ENCODE measurements around the gene CLCN6.

The CLCN6 gene

DNA sequence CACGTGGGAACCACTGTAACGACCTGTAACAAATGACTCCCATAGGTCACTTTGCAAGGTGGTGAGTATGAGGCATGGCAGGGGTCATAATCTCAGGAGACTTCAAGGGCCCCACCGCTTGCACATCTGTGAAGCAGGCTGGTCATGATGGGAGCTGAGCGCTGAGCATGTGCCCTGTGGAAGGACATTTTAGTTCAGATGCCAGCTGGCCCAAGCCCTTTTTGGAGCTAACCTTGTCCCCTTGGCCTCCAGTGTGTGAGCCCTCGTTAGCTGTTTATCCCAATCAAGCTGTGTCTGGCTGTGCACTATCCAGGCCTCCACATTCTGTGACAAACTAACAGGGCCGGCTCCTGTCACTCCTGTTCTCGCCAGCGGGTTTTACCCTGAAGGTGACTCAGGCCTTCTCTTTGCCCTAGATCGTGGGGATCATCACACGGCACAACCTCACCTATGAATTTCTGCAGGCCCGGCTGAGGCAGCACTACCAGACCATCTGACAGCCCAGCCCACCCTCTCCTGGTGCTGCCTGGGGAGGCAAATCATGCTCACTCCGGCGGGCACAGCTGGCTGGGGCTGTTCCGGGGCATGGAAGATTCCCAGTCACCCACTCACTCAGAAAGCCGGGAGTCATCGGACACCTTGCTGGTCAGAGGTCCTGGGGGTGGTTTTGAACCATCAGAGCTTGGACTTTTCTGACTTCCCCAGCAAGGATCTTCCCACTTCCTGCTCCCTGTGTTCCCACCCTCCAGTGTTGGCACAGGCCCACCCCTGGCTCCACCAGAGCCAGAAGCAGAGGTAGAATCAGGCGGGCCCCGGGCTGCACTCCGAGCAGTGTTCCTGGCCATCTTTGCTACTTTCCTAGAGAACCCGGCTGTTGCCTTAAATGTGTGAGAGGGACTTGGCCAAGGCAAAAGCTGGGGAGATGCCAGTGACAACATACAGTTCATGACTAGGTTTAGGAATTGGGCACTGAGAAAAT lies 34.0 kb downstream of the CLCN6 start:
- no peak for DNase-seq (ENCODE audit: insufficient read length, low spot score)
- TF ChIP-seq, protein P1, sequence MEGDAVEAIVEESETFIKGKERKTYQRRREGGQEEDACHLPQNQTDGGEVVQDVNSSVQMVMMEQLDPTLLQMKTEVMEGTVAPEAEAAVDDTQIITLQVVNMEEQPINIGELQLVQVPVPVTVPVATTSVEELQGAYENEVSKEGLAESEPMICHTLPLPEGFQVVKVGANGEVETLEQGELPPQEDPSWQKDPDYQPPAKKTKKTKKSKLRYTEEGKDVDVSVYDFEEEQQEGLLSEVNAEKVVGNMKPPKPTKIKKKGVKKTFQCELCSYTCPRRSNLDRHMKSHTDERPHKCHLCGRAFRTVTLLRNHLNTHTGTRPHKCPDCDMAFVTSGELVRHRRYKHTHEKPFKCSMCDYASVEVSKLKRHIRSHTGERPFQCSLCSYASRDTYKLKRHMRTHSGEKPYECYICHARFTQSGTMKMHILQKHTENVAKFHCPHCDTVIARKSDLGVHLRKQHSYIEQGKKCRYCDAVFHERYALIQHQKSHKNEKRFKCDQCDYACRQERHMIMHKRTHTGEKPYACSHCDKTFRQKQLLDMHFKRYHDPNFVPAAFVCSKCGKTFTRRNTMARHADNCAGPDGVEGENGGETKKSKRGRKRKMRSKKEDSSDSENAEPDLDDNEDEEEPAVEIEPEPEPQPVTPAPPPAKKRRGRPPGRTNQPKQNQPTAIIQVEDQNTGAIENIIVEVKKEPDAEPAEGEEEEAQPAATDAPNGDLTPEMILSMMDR (IDR thresholded peaks at IDR 0.05; ENCODE audit: insufficient read depth, missing control alignments), result no peak
- no peak for FAIRE-seq

DNA sequence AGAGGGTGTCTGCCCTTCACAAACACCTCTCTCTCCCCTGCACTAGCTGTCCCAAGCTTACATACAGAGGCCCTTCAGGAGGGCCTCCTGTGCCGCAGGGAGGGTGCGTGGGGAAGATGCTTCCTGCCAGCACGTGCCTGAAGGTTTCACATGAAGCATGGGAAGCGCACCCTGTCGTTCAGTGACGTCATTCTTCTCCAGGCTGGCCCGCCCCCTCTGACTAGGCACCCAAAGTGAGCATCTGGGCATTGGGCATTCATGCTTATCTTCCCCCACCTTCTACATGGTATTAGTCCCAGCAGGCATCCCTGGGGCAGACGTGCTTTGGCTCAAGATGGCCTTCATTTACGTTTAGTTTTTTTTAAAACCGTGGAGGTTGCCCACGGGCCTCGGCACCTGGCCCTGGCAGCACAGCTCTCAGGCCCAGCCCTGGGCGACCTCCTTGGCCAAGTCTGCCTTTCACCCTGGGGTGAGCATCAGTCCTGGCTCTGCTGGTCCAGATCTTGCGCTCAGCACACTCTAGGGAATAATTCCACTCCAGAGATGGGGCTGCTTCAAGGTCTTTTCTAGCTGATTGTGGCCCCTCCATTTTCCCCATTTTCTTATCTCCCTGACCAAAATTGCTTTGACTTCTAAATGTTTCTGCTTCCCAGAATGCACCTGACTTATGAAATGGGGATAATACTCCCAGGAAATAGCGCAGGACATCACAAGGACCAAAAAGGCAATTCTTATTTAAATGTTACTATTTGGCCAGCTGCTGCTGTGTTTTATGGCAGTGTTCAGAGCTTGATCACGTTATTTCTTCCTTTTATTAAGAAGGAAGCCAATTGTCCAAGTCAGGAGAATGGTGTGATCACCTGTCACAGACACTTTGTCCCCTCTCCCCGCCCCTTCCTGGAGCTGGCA lies 35.5 kb downstream of the CLCN6 start:
- FAIRE-seq, result no peak
- DNase-seq (ENCODE audit: insufficient read length, low spot score), result no peak
- TF ChIP-seq, protein P1 (IDR thresholded peaks at IDR 0.05; ENCODE audit: insufficient read depth, missing control alignments), result no peak

- FAIRE-seq, result no peak
- TF ChIP-seq, protein P1 (IDR thresholded peaks at IDR 0.05; ENCODE audit: insufficient read depth, missing control alignments), result no peak
- DNase-seq (ENCODE audit: insufficient read length, low spot score), result no peak
Measured at GRCh38 chr1:11842154-11843041, 36.4 kb downstream of the CLCN6 start.

- TF ChIP-seq, protein P1 (IDR thresholded peaks at IDR 0.05; ENCODE audit: insufficient read depth, missing control alignments), result no peak
- FAIRE-seq (no peak), DNase-seq (ENCODE audit: insufficient read length, low spot score) (peak; percentile 45)
Measured at GRCh38 chr1:11845641-11846335, 39.8 kb downstream of the CLCN6 start.

GRCh38 chr1:11847667-11848372 lies 41.8 kb downstream of the CLCN6 start, which contains the start of gene NPPA:
NPPA (minus strand) TSS chr1:11847783; CDS start chr1:11847684, 99 bp downstream.
- FAIRE-seq, result no peak
- TF ChIP-seq, protein P1 (IDR thresholded peaks at IDR 0.05; ENCODE audit: insufficient read depth, missing control alignments), result no peak

More at GRCh38 chr1:11847667-11848372, 41.8 kb downstream of the CLCN6 start, which contains the start of gene NPPA:
- no peak for DNase-seq (ENCODE audit: insufficient read length, low spot score)
